Spleen (tissue), 11 donors: ENCODE data around the gene SLC26A1. TPM values are rescaled to one million over a fixed set of nuclear protein-coding genes. Genes with fewer than 3 reads are reported as not detected.

Experiments used
- DNase-seq: peaks from one replicate; pipeline ENCODE4 v3.0.0-alpha.2; 2020
- H3K27ac ChIP-seq, 8 donors: fragments of 200-600 bp; sonication (generic) in 7 of 8; 1 replicate in 4 of 8; 2 replicates in 4 of 8; pipeline versions ENCODE4 v1.5.0 to v1.8.0; 2016 to 2021; ENCODE audit warnings: inconsistent platforms in 4 of 8, mild to moderate bottlenecking in 4 of 8, moderate library complexity in 1 of 8
- H3K27me3 ChIP-seq, 7 donors: fragments of 200-600 bp; sonication (generic) in 6 of 7; replicated peaks in 1 of 7; 1 replicate in 4 of 7; 2 replicates in 3 of 7; pipeline versions ENCODE4 v1.5.0 to v1.8.0; 2016 to 2021; ENCODE audit warnings: inconsistent platforms in 3 of 7, mild to moderate bottlenecking in 1 of 7
- H3K36me3 ChIP-seq, 6 donors: fragments of 200-600 bp; sonication (generic) in 5 of 6; 1 replicate in 4 of 6; 2 replicates in 2 of 6; pipeline versions ENCODE4 v1.5.0 to v1.8.0; 2016 to 2021; ENCODE audit warnings: inconsistent platforms in 2 of 6
- H3K4me1 ChIP-seq, 6 donors: fragments of 200-600 bp; sonication (generic) in 5 of 6; 1 replicate in 3 of 6; 2 replicates in 3 of 6; pipeline versions ENCODE4 v1.5.0 to v1.8.0; 2016 to 2021; ENCODE audit warnings: inconsistent platforms in 3 of 6
- H3K4me3 ChIP-seq, 8 donors: fragments of 200-600 bp; sonication (generic) in 7 of 8; 1 replicate in 4 of 8; 2 replicates in 4 of 8; pipeline versions ENCODE4 v1.5.0 to v1.8.0; 2016 to 2021; ENCODE audit warnings: inconsistent platforms in 4 of 8, mild to moderate bottlenecking in 4 of 8, moderate library complexity in 2 of 8
- H3K9me3 ChIP-seq, 8 donors: fragments of 200-600 bp; sonication (generic) in 7 of 8; 1 replicate in 4 of 8; 2 replicates in 4 of 8; pipeline versions ENCODE4 v1.5.0 to v1.8.0; 2016 to 2021; ENCODE audit warnings: inconsistent platforms in 4 of 8
- POLR2A ChIP-seq, 3 donors: fragments of 450-650 bp; IDR thresholded peaks; one replicate each; pipeline ENCODE4 v1.5.1; 2017; ENCODE audit warnings: antibody characterized with exemption in 3 of 3, mild to moderate bottlenecking in 1 of 3
- POLR2AphosphoS5 ChIP-seq, 3 donors: sonication (generic); formaldehyde crosslinking; IDR thresholded peaks; one replicate each; pipeline ENCODE4 v1.5.1; 2017; ENCODE audit warnings: antibody characterized with exemption in 3 of 3
- WGBS, 5 donors: extraction: QIAGEN DNeasy Blood & Tissue Kit in 3 of 5; methylation state at CpG; one replicate each; pipeline versions ENCODE4 v1.1.5 to v1.1.7; 2013 to 2018; 5-methylcytosine and 5-hydroxymethylcytosine counted together
- intact Hi-C: fragments of 100-400 bp; cut with DNase I; formaldehyde crosslinking; loops from one replicate; pipeline ENCODE4 v1.15.0; 2023; ENCODE audit warnings: low total_unique reads
- polyA plus RNA-seq, 3 donors: library from polyadenylated mRNA; stranded (reverse); fragments of 200-250 nt; gene quantifications; one replicate each; pipeline ENCODE4 v1.2.1, GENCODE V29; 2013
- total RNA-seq, 7 donors: library from RNA; depleted of rRNA in 3 of 7; stranded (reverse); fragments of >200 nt in 3 of 7; fragmentation: NEBNext Ultra II Directional in 4 of 7; extraction: Animal tissue kit (Norgen Biotek cat#: 25700) in 4 of 7; gene quantifications; one replicate each; pipeline versions ENCODE4 v1.1.0 to v1.2.1, GENCODE V29; 2016 to 2021
- TF ChIP-seq, protein P1 (sequence below), 11 experiments: fragments of 200-600 bp in 7 of 11; fragments of 450-650 bp in 4 of 11; sonication (generic) in 4 of 11; IDR thresholded peaks in 8 of 11; conservative IDR thresholded peaks in 3 of 11; 1 replicate in 7 of 11; 2 replicates in 4 of 11; pipeline versions ENCODE4 v1.4.0 to v1.8.0; 2016 to 2021; ENCODE audit warnings: antibody characterized with exemption in 11 of 11, inconsistent platforms in 4 of 11, mild to moderate bottlenecking in 1 of 11
- donor health status: healthy with polysubstance abuse.
- donor health status: DM: no; HTN: no; CAD: no; lungs with moderate emphysema.
- donor health status: DM: no; HTN: no; CAD: no.
- donor health status: Bipolar disorder and iron deficiency.
- donor health status: healthy.
- donor health status: DM: no; HTN: no; CAD: no.
- donor health status: DM: yes; HTN: yes; CAD: no.

Gene SLC26A1
- total and polyA plus RNA-seq, 10 donors, result 0.07 to 0.68 (median 0.24) TPM; not detected in 1

GRCh38 chr4:971666-972500 is 21.3 kb downstream of the SLC26A1 start:
- TF ChIP-seq POLR2A (IDR thresholded peaks at IDR 0.05) (no peak), POLR2AphosphoS5 (IDR thresholded peaks at IDR 0.05) (no peak)
- TF ChIP-seq, protein P1, sequence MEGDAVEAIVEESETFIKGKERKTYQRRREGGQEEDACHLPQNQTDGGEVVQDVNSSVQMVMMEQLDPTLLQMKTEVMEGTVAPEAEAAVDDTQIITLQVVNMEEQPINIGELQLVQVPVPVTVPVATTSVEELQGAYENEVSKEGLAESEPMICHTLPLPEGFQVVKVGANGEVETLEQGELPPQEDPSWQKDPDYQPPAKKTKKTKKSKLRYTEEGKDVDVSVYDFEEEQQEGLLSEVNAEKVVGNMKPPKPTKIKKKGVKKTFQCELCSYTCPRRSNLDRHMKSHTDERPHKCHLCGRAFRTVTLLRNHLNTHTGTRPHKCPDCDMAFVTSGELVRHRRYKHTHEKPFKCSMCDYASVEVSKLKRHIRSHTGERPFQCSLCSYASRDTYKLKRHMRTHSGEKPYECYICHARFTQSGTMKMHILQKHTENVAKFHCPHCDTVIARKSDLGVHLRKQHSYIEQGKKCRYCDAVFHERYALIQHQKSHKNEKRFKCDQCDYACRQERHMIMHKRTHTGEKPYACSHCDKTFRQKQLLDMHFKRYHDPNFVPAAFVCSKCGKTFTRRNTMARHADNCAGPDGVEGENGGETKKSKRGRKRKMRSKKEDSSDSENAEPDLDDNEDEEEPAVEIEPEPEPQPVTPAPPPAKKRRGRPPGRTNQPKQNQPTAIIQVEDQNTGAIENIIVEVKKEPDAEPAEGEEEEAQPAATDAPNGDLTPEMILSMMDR (IDR thresholded peaks at IDR 0.05 in 8 of 11, conservative IDR thresholded peaks at IDR 0.05 in 3 of 11), result no peak
- peaks cover 0 to 15% (median 0%) of the 10 kb centered on the region in 7 donors for H3K27me3 ChIP-seq
- DNase-seq, result no peak
- 75 to 86% (median 77%) methylated on average over 16 to 24 of the region's 24 CpGs for WGBS, 5 donors
- no peaks in the 10 kb centered on the region for H3K9me3 ChIP-seq
- intact Hi-C loops, result loop anchor here (5.0 kb wide), 1 partner anchor 40 kb away; the partner anchor contains the start of genes GAK and TMEM175
- peaks cover 13 to 62% (median 46%) of the 10 kb centered on the region in 6 donors for H3K4me1 ChIP-seq
- peaks cover 0 to 8% (median 2%) of the 10 kb centered on the region in 6 donors for H3K36me3 ChIP-seq
- H3K27ac ChIP-seq, result peak overlapping the region in 3 of 8 donors; percentile 66 to 77 (median 69)
- peak overlapping the region in 7 of 8 donors; percentile 72 to 95 (median 80) for H3K4me3 ChIP-seq

GRCh38 chr4:970854-971520 is 22.2 kb downstream of the SLC26A1 start:
- TF ChIP-seq POLR2A (IDR thresholded peaks at IDR 0.05) (no peak), POLR2AphosphoS5 (IDR thresholded peaks at IDR 0.05) (no peak)
- TF ChIP-seq, protein P1 (IDR thresholded peaks at IDR 0.05 in 8 of 11, conservative IDR thresholded peaks at IDR 0.05 in 3 of 11), result no peak
- H3K27ac ChIP-seq, result peak overlapping the region in 3 of 8 donors; percentile 37 to 77 (median 66)
- H3K9me3 ChIP-seq, result no peaks in the 10 kb centered on the region
- peak overlapping the region in 1 of 8 donors; percentile 95 for H3K4me3 ChIP-seq
- H3K36me3 ChIP-seq, result peaks cover 0 to 17% (median 10%) of the 10 kb centered on the region in 6 donors
- WGBS, 5 donors, result 75 to 87% (median 87%) methylated on average over 17 of the region's 17 CpGs
- no peak for DNase-seq
- peaks cover 0 to 15% (median 0%) of the 10 kb centered on the region in 7 donors for H3K27me3 ChIP-seq
- intact Hi-C loops, result loop anchor here (5.0 kb wide), 1 partner anchor 39 kb away; the partner anchor contains the start of genes GAK and TMEM175
- peaks cover 13 to 62% (median 46%) of the 10 kb centered on the region in 6 donors for H3K4me1 ChIP-seq

DNA sequence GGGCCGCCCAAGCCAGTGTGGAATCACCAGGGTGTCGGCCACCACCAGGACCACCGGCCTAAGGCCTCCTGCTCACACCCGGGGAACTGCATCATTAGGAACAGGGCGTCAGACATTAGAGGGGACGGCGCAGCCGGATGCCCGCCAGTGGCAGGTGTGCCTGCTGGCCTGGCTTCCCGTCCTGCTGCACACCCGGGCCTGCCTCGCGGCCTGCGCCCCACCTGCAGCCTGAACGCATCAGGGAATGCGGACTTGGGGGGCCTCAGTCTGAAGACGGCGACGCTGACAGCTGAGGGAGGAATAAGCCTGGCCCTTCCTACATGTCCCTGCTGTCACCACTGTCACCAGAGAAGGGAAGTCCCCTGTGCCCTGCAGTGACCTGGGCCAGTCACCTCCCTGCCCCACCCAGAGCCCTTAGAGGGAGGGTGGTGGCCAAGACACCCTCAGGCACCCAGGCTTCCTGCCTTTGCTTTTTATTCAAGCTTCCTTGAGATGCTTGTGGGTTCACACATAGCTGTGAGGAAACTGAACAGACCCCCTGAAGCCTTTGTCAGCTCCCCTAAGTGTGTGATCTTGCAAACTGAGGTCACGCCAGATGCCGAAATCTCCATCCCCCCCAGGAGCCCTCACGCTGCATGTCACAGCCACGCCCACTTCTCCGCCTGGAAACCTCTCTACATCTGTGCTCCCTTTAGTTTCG is 23.0 kb downstream of the SLC26A1 start:
- Histone ChIP-seq H3K36me3 (peaks cover 0 to 25% (median 18%) of the 10 kb centered on the region in 6 donors), H3K4me3 (peak overlapping the region in 1 of 8 donors; percentile 24), H3K9me3 (no peaks in the 10 kb centered on the region), H3K4me1 (peaks cover 13 to 62% (median 46%) of the 10 kb centered on the region in 6 donors), H3K27me3 (peaks cover 0 to 15% (median 0%) of the 10 kb centered on the region in 7 donors), H3K27ac (peak overlapping the region in 3 of 8 donors; percentile 22 to 77 (median 66))
- intact Hi-C loops, result loop anchor here (5.0 kb wide), 1 partner anchor 38 kb away; the partner anchor contains the start of genes GAK and TMEM175
- TF ChIP-seq, protein P1 (IDR thresholded peaks at IDR 0.05 in 8 of 11, conservative IDR thresholded peaks at IDR 0.05 in 3 of 11), result no peak
- TF ChIP-seq POLR2A (IDR thresholded peaks at IDR 0.05) (no peak), POLR2AphosphoS5 (IDR thresholded peaks at IDR 0.05) (peak in 2 of 3 donors; percentile 7 to 29)
- no peak for DNase-seq
- WGBS, 5 donors, result 86 to 89% (median 87%) methylated on average over 24 to 25 of the region's 25 CpGs
